Measurements from ENCODE around the gene LRCH2. TPM values are rescaled to one million over a fixed set of nuclear protein-coding genes. Genes with fewer than 3 reads are reported as not detected.
A peak's percentile ranks its signal among the peaks of the same experiment; 100 is the strongest.

LRCH2 gene
- 7.1 TPM for polyA plus RNA-seq (2013, experiment 1 of 2)
- polyA plus RNA-seq (2013, experiment 2 of 2): 7.3 TPM

GRCh38 chrX:115233497-115234455 lies at the start of gene LRCH2:
TSS of gene LRCH2 (minus strand) at chrX:115234096. CDS start at chrX:115234041, 55 bp downstream.
- Histone ChIP-seq H3K4me2 (ENCODE audit: low read length, poor library complexity, severe bottlenecking) (peak within 1 kb of the TSS; percentile 91), H2BK5ac (ENCODE audit: low read depth, low read length, poor library complexity, severe bottlenecking) (no peak within 1 kb of the TSS), H3K23ac (ENCODE audit: low read length in 2 of 2) (peak within 1 kb of the TSS in 1 of 2 experiments; percentile 83), H3K27me3 (ENCODE audit: control insufficient read depth in 1 of 2, insufficient read depth in 1 of 2, low read length in 2 of 2) (peaks cover 0 to 39% of the 10 kb centered on the region in 2 experiments), H3K27ac (ENCODE audit: low read length, poor library complexity, severe bottlenecking) (no peak within 1 kb of the TSS), H3K4me1 (ENCODE audit: control insufficient read depth, insufficient read depth, low read depth, low read length) (no peaks in the 10 kb centered on the region), H3K4me3 (ENCODE audit: insufficient read depth in 1 of 2, low read depth in 1 of 2, low read length in 2 of 2) (peak within 1 kb of the TSS; percentile 81 to 88), H2BK15ac (ENCODE audit: low read depth, poor library complexity, severe bottlenecking) (no peak within 1 kb of the TSS), H3K36me3 (ENCODE audit: control insufficient read depth in 1 of 2, insufficient read depth in 2 of 2, low read depth in 1 of 2, low read length in 2 of 2) (no peaks in the 10 kb centered on the region), H2AK5ac (ENCODE audit: low read length, severe bottlenecking) (no peak within 1 kb of the TSS), H4K8ac (ENCODE audit: low read length) (no peak within 1 kb of the TSS), H3K14ac (ENCODE audit: low read length in 2 of 2) (peak within 1 kb of the TSS in 1 of 2 experiments; percentile 91), H2BK12ac (ENCODE audit: low read length in 2 of 2) (peak within 1 kb of the TSS in 1 of 2 experiments; percentile 78), H2BK120ac (ENCODE audit: low read depth, low read length) (peak within 1 kb of the TSS; percentile 49), H3K4ac (ENCODE audit: low read depth in 1 of 2, low read length in 2 of 2) (peak within 1 kb of the TSS in 1 of 2 experiments; percentile 26), H3K9ac (ENCODE audit: low read length) (peak within 1 kb of the TSS; percentile 85), H3K9me3 (ENCODE audit: control insufficient read depth, low read length) (no peaks in the 10 kb centered on the region), H2AFZ (ENCODE audit: low read depth, low read length) (peak within 1 kb of the TSS; percentile 88), H3K79me1 (replicated peaks; ENCODE audit: low read length, poor library complexity, severe bottlenecking) (no peaks in the 10 kb centered on the region), H3K18ac (ENCODE audit: low read depth in 1 of 2, low read length in 2 of 2) (peak within 1 kb of the TSS; percentile 70 to 82), H4K91ac (ENCODE audit: low read length) (peak within 1 kb of the TSS; percentile 83)
- WGBS: 0% methylated on average over 29 of the region's 59 CpGs
- DNase-seq: peak; percentile 65

GRCh38 chrX:115269051-115269683 lies 35.3 kb upstream of the LRCH2 start:
- no peak overlapping the region for H4K91ac ChIP-seq (ENCODE audit: low read length)
- DNase-seq: no peak
- WGBS: no CpG with 5 or more reads among the region's 1 CpG
- H3K4me2 ChIP-seq (ENCODE audit: low read length, poor library complexity, severe bottlenecking): no peak overlapping the region
- no peak overlapping the region for H2AFZ ChIP-seq (ENCODE audit: low read depth, low read length)
- H4K8ac ChIP-seq (ENCODE audit: low read length): no peak overlapping the region
- H3K18ac ChIP-seq (ENCODE audit: low read depth in 1 of 2, low read length in 2 of 2): no peak overlapping the region
- H2BK5ac ChIP-seq (ENCODE audit: low read depth, low read length, poor library complexity, severe bottlenecking): no peak overlapping the region
- H3K14ac ChIP-seq (ENCODE audit: low read length in 2 of 2): no peak overlapping the region
- no peaks in the 10 kb centered on the region for H3K79me1 ChIP-seq (replicated peaks; ENCODE audit: low read length, poor library complexity, severe bottlenecking)
- no peak overlapping the region for H3K23ac ChIP-seq (ENCODE audit: low read length in 2 of 2)
- H3K27me3 ChIP-seq (ENCODE audit: control insufficient read depth in 1 of 2, insufficient read depth in 1 of 2, low read length in 2 of 2): peaks cover 0 to 6% of the 10 kb centered on the region in 2 experiments
- H2AK5ac ChIP-seq (ENCODE audit: low read length, severe bottlenecking): no peak overlapping the region
- H2BK120ac ChIP-seq (ENCODE audit: low read depth, low read length): no peak overlapping the region
- no peak overlapping the region for H2BK15ac ChIP-seq (ENCODE audit: low read depth, poor library complexity, severe bottlenecking)
- H3K9me3 ChIP-seq (ENCODE audit: control insufficient read depth, low read length): no peaks in the 10 kb centered on the region
- H3K36me3 ChIP-seq (ENCODE audit: control insufficient read depth in 1 of 2, insufficient read depth in 2 of 2, low read depth in 1 of 2, low read length in 2 of 2): no peaks in the 10 kb centered on the region
- H3K4me3 ChIP-seq (ENCODE audit: insufficient read depth in 1 of 2, low read depth in 1 of 2, low read length in 2 of 2): no peak overlapping the region
- no peak overlapping the region for H3K9ac ChIP-seq (ENCODE audit: low read length)
- no peak overlapping the region for H3K4ac ChIP-seq (ENCODE audit: low read depth in 1 of 2, low read length in 2 of 2)
- no peak overlapping the region for H3K27ac ChIP-seq (ENCODE audit: low read length, poor library complexity, severe bottlenecking)
- H2BK12ac ChIP-seq (ENCODE audit: low read length in 2 of 2): no peak overlapping the region
- H3K4me1 ChIP-seq (ENCODE audit: control insufficient read depth, insufficient read depth, low read depth, low read length): no peaks in the 10 kb centered on the region

- no peak overlapping the region for H2BK5ac ChIP-seq (ENCODE audit: low read depth, low read length, poor library complexity, severe bottlenecking)
- no peak overlapping the region for H4K91ac ChIP-seq (ENCODE audit: low read length)
- H3K4me3 ChIP-seq (ENCODE audit: insufficient read depth in 1 of 2, low read depth in 1 of 2, low read length in 2 of 2): no peak overlapping the region
- no peak overlapping the region for H3K4ac ChIP-seq (ENCODE audit: low read depth in 1 of 2, low read length in 2 of 2)
- no peak overlapping the region for H2BK15ac ChIP-seq (ENCODE audit: low read depth, poor library complexity, severe bottlenecking)
- peaks cover 0 to 8% of the 10 kb centered on the region in 2 experiments for H3K27me3 ChIP-seq (ENCODE audit: control insufficient read depth in 1 of 2, insufficient read depth in 1 of 2, low read length in 2 of 2)
- H3K23ac ChIP-seq (ENCODE audit: low read length in 2 of 2): no peak overlapping the region
- no peaks in the 10 kb centered on the region for H3K36me3 ChIP-seq (ENCODE audit: control insufficient read depth in 1 of 2, insufficient read depth in 2 of 2, low read depth in 1 of 2, low read length in 2 of 2)
- H3K79me1 ChIP-seq (replicated peaks; ENCODE audit: low read length, poor library complexity, severe bottlenecking): no peaks in the 10 kb centered on the region
- H3K9ac ChIP-seq (ENCODE audit: low read length): no peak overlapping the region
- no peak overlapping the region for H3K4me2 ChIP-seq (ENCODE audit: low read length, poor library complexity, severe bottlenecking)
- no peaks in the 10 kb centered on the region for H3K9me3 ChIP-seq (ENCODE audit: control insufficient read depth, low read length)
- H2AFZ ChIP-seq (ENCODE audit: low read depth, low read length): no peak overlapping the region
- no peak overlapping the region for H2BK12ac ChIP-seq (ENCODE audit: low read length in 2 of 2)
- no peaks in the 10 kb centered on the region for H3K4me1 ChIP-seq (ENCODE audit: control insufficient read depth, insufficient read depth, low read depth, low read length)
- H4K8ac ChIP-seq (ENCODE audit: low read length): no peak overlapping the region
- no peak overlapping the region for H3K18ac ChIP-seq (ENCODE audit: low read depth in 1 of 2, low read length in 2 of 2)
- no peak overlapping the region for H3K14ac ChIP-seq (ENCODE audit: low read length in 2 of 2)
- H3K27ac ChIP-seq (ENCODE audit: low read length, poor library complexity, severe bottlenecking): no peak overlapping the region
- no peak for DNase-seq
- H2BK120ac ChIP-seq (ENCODE audit: low read depth, low read length): no peak overlapping the region
- WGBS: 57% methylated on average over 3 of the region's 3 CpGs
- H2AK5ac ChIP-seq (ENCODE audit: low read length, severe bottlenecking): no peak overlapping the region
Observed at GRCh38 chrX:115268421-115268820, 34.5 kb upstream of the LRCH2 start.

- H3K23ac ChIP-seq (ENCODE audit: low read length in 2 of 2): no peak overlapping the region
- H3K9me3 ChIP-seq (ENCODE audit: control insufficient read depth, low read length): no peaks in the 10 kb centered on the region
- peak; percentile 3 for DNase-seq
- no peak overlapping the region for H2BK5ac ChIP-seq (ENCODE audit: low read depth, low read length, poor library complexity, severe bottlenecking)
- H3K9ac ChIP-seq (ENCODE audit: low read length): no peak overlapping the region
- H3K4me3 ChIP-seq (ENCODE audit: insufficient read depth in 1 of 2, low read depth in 1 of 2, low read length in 2 of 2): no peak overlapping the region
- WGBS: no CpG with 5 or more reads among the region's 2 CpGs
- no peak overlapping the region for H4K8ac ChIP-seq (ENCODE audit: low read length)
- H3K27ac ChIP-seq (ENCODE audit: low read length, poor library complexity, severe bottlenecking): no peak overlapping the region
- no peak overlapping the region for H3K4me2 ChIP-seq (ENCODE audit: low read length, poor library complexity, severe bottlenecking)
- no peak overlapping the region for H2BK120ac ChIP-seq (ENCODE audit: low read depth, low read length)
- no peak overlapping the region for H3K14ac ChIP-seq (ENCODE audit: low read length in 2 of 2)
- no peak overlapping the region for H2BK12ac ChIP-seq (ENCODE audit: low read length in 2 of 2)
- H3K79me1 ChIP-seq (replicated peaks; ENCODE audit: low read length, poor library complexity, severe bottlenecking): no peaks in the 10 kb centered on the region
- no peak overlapping the region for H4K91ac ChIP-seq (ENCODE audit: low read length)
- H2AK5ac ChIP-seq (ENCODE audit: low read length, severe bottlenecking): no peak overlapping the region
- no peaks in the 10 kb centered on the region for H3K36me3 ChIP-seq (ENCODE audit: control insufficient read depth in 1 of 2, insufficient read depth in 2 of 2, low read depth in 1 of 2, low read length in 2 of 2)
- H3K4me1 ChIP-seq (ENCODE audit: control insufficient read depth, insufficient read depth, low read depth, low read length): no peaks in the 10 kb centered on the region
- H3K18ac ChIP-seq (ENCODE audit: low read depth in 1 of 2, low read length in 2 of 2): no peak overlapping the region
- H2AFZ ChIP-seq (ENCODE audit: low read depth, low read length): no peak overlapping the region
- H3K27me3 ChIP-seq (ENCODE audit: control insufficient read depth in 1 of 2, insufficient read depth in 1 of 2, low read length in 2 of 2): peaks cover 0 to 9% of the 10 kb centered on the region in 2 experiments
- H3K4ac ChIP-seq (ENCODE audit: low read depth in 1 of 2, low read length in 2 of 2): no peak overlapping the region
- H2BK15ac ChIP-seq (ENCODE audit: low read depth, poor library complexity, severe bottlenecking): no peak overlapping the region
Observed at GRCh38 chrX:115266300-115266699, 32.4 kb upstream of the LRCH2 start.
